ENCODE measurements around the gene OR2J2.
"Not testable (repeated sequence)": the region's sequence is repeated elsewhere in the genome, so short reads cannot be mapped to it uniquely, and the experiment has no call there.

The OR2J2 gene

GRCh38 chr6:29170607-29171006, at the start of gene OR2J2:
Gene OR2J2, plus strand, starts transcription at chr6:29170907. Its CDS starts 2,729 bp downstream, at chr6:29173636.
- H3K9ac ChIP-seq (ENCODE audit: low read depth, low read length); H3K27me3 ChIP-seq (ENCODE audit: insufficient read depth, low read length); H3K9me3 ChIP-seq (ENCODE audit: insufficient read depth, low read depth, low read length); H3K4me1 ChIP-seq (ENCODE audit: insufficient read depth, low read length); H3K27ac ChIP-seq (ENCODE audit: low read length); H3K36me3 ChIP-seq (ENCODE audit: insufficient read depth, low read depth, low read length); H3K4me3 ChIP-seq (ENCODE audit: low read length): not testable (repeated sequence)

- Histone ChIP-seq H3K4me3 (ENCODE audit: low read length) (no peak overlapping the region), H3K36me3 (ENCODE audit: insufficient read depth, low read depth, low read length) (no peaks in the 10 kb centered on the region), H3K4me1 (ENCODE audit: insufficient read depth, low read length) (no peaks in the 10 kb centered on the region), H3K27me3 (ENCODE audit: insufficient read depth, low read length) (no peaks in the 10 kb centered on the region), H3K9ac (ENCODE audit: low read depth, low read length) (no peak overlapping the region), H3K9me3 (ENCODE audit: insufficient read depth, low read depth, low read length) (no peaks in the 10 kb centered on the region), H3K27ac (ENCODE audit: low read length) (no peak overlapping the region)
Observed at GRCh38 chr6:29129326-29130012, 41.2 kb upstream of the OR2J2 start.

- no peaks in the 10 kb centered on the region for H3K36me3 ChIP-seq (ENCODE audit: insufficient read depth, low read depth, low read length)
- H3K4me1 ChIP-seq (ENCODE audit: insufficient read depth, low read length) = no peaks in the 10 kb centered on the region
- H3K27me3 ChIP-seq (ENCODE audit: insufficient read depth, low read length) = no peaks in the 10 kb centered on the region
- H3K9me3 ChIP-seq (ENCODE audit: insufficient read depth, low read depth, low read length) = no peaks in the 10 kb centered on the region
- H3K27ac ChIP-seq (ENCODE audit: low read length) = no peak overlapping the region
- H3K4me3 ChIP-seq (ENCODE audit: low read length) = no peak overlapping the region
- H3K9ac ChIP-seq (ENCODE audit: low read depth, low read length) = no peak overlapping the region
Observed at GRCh38 chr6:29130644-29131043, 40.1 kb upstream of the OR2J2 start.

- Histone ChIP-seq H3K27ac (ENCODE audit: low read length) (no peak overlapping the region), H3K9ac (ENCODE audit: low read depth, low read length) (no peak overlapping the region), H3K4me3 (ENCODE audit: low read length) (no peak overlapping the region), H3K36me3 (ENCODE audit: insufficient read depth, low read depth, low read length) (no peaks in the 10 kb centered on the region), H3K9me3 (ENCODE audit: insufficient read depth, low read depth, low read length) (no peaks in the 10 kb centered on the region), H3K27me3 (ENCODE audit: insufficient read depth, low read length) (no peaks in the 10 kb centered on the region), H3K4me1 (ENCODE audit: insufficient read depth, low read length) (no peaks in the 10 kb centered on the region)
Observed at GRCh38 chr6:29131691-29132090, 39.0 kb upstream of the OR2J2 start.

- Histone ChIP-seq H3K36me3 (ENCODE audit: insufficient read depth, low read depth, low read length) (no peaks in the 10 kb centered on the region), H3K27ac (ENCODE audit: low read length) (no peak overlapping the region), H3K27me3 (ENCODE audit: insufficient read depth, low read length) (no peaks in the 10 kb centered on the region), H3K9me3 (ENCODE audit: insufficient read depth, low read depth, low read length) (peaks cover 6% of the 10 kb centered on the region), H3K9ac (ENCODE audit: low read depth, low read length) (no peak overlapping the region), H3K4me1 (ENCODE audit: insufficient read depth, low read length) (no peaks in the 10 kb centered on the region), H3K4me3 (ENCODE audit: low read length) (no peak overlapping the region)
Observed at GRCh38 chr6:29137724-29138123, 33.0 kb upstream of the OR2J2 start.

GRCh38 chr6:29141606-29142005, 29.1 kb upstream of the OR2J2 start:
- Histone ChIP-seq H3K27ac (ENCODE audit: low read length) (no peak overlapping the region), H3K36me3 (ENCODE audit: insufficient read depth, low read depth, low read length) (no peaks in the 10 kb centered on the region), H3K4me1 (ENCODE audit: insufficient read depth, low read length) (no peaks in the 10 kb centered on the region), H3K27me3 (ENCODE audit: insufficient read depth, low read length) (no peaks in the 10 kb centered on the region), H3K9ac (ENCODE audit: low read depth, low read length) (no peak overlapping the region), H3K9me3 (ENCODE audit: insufficient read depth, low read depth, low read length) (peaks cover 22% of the 10 kb centered on the region), H3K4me3 (ENCODE audit: low read length) (no peak overlapping the region)

GRCh38 chr6:29142309-29142708, 28.4 kb upstream of the OR2J2 start:
- H3K36me3 ChIP-seq (ENCODE audit: insufficient read depth, low read depth, low read length) = no peaks in the 10 kb centered on the region
- no peak overlapping the region for H3K4me3 ChIP-seq (ENCODE audit: low read length)

GRCh38 chr6:29146179-29146578, 24.5 kb upstream of the OR2J2 start:
- peaks cover 22% of the 10 kb centered on the region for H3K9me3 ChIP-seq (ENCODE audit: insufficient read depth, low read depth, low read length)
- H3K27ac ChIP-seq (ENCODE audit: low read length) = no peak overlapping the region
- H3K4me3 ChIP-seq (ENCODE audit: low read length) = no peak overlapping the region
- no peaks in the 10 kb centered on the region for H3K27me3 ChIP-seq (ENCODE audit: insufficient read depth, low read length)
- H3K4me1 ChIP-seq (ENCODE audit: insufficient read depth, low read length) = no peaks in the 10 kb centered on the region
- no peaks in the 10 kb centered on the region for H3K36me3 ChIP-seq (ENCODE audit: insufficient read depth, low read depth, low read length)
- H3K9ac ChIP-seq (ENCODE audit: low read depth, low read length) = no peak overlapping the region

More at GRCh38 chr6:29142309-29142708, 28.4 kb upstream of the OR2J2 start:
- Histone ChIP-seq H3K9ac (ENCODE audit: low read depth, low read length) (no peak overlapping the region), H3K27me3 (ENCODE audit: insufficient read depth, low read length) (no peaks in the 10 kb centered on the region), H3K27ac (ENCODE audit: low read length) (no peak overlapping the region), H3K4me1 (ENCODE audit: insufficient read depth, low read length) (no peaks in the 10 kb centered on the region), H3K9me3 (ENCODE audit: insufficient read depth, low read depth, low read length) (peaks cover 22% of the 10 kb centered on the region)

- Histone ChIP-seq H3K4me3 (ENCODE audit: low read length) (no peak overlapping the region), H3K9me3 (ENCODE audit: insufficient read depth, low read depth, low read length) (peaks cover 22% of the 10 kb centered on the region), H3K9ac (ENCODE audit: low read depth, low read length) (no peak overlapping the region), H3K27me3 (ENCODE audit: insufficient read depth, low read length) (no peaks in the 10 kb centered on the region), H3K4me1 (ENCODE audit: insufficient read depth, low read length) (no peaks in the 10 kb centered on the region), H3K27ac (ENCODE audit: low read length) (no peak overlapping the region), H3K36me3 (ENCODE audit: insufficient read depth, low read depth, low read length) (no peaks in the 10 kb centered on the region)
Observed at GRCh38 chr6:29147074-29147473, 23.6 kb upstream of the OR2J2 start.

GRCh38 chr6:29149444-29149843, 21.3 kb upstream of the OR2J2 start:
- H3K4me1 ChIP-seq (ENCODE audit: insufficient read depth, low read length); H3K27ac ChIP-seq (ENCODE audit: low read length); H3K9ac ChIP-seq (ENCODE audit: low read depth, low read length); H3K4me3 ChIP-seq (ENCODE audit: low read length); H3K27me3 ChIP-seq (ENCODE audit: insufficient read depth, low read length); H3K36me3 ChIP-seq (ENCODE audit: insufficient read depth, low read depth, low read length); H3K9me3 ChIP-seq (ENCODE audit: insufficient read depth, low read depth, low read length): not testable (repeated sequence)

- Histone ChIP-seq H3K36me3 (ENCODE audit: insufficient read depth, low read depth, low read length) (no peaks in the 10 kb centered on the region), H3K4me1 (ENCODE audit: insufficient read depth, low read length) (no peaks in the 10 kb centered on the region), H3K27me3 (ENCODE audit: insufficient read depth, low read length) (no peaks in the 10 kb centered on the region), H3K4me3 (ENCODE audit: low read length) (no peak overlapping the region), H3K9me3 (ENCODE audit: insufficient read depth, low read depth, low read length) (no peaks in the 10 kb centered on the region), H3K27ac (ENCODE audit: low read length) (no peak overlapping the region), H3K9ac (ENCODE audit: low read depth, low read length) (no peak overlapping the region)
Observed at GRCh38 chr6:29153083-29153482, 17.6 kb upstream of the OR2J2 start.

- H3K9ac ChIP-seq (ENCODE audit: low read depth, low read length); H3K27me3 ChIP-seq (ENCODE audit: insufficient read depth, low read length); H3K36me3 ChIP-seq (ENCODE audit: insufficient read depth, low read depth, low read length); H3K4me1 ChIP-seq (ENCODE audit: insufficient read depth, low read length); H3K27ac ChIP-seq (ENCODE audit: low read length); H3K4me3 ChIP-seq (ENCODE audit: low read length); H3K9me3 ChIP-seq (ENCODE audit: insufficient read depth, low read depth, low read length): not testable (repeated sequence)
Observed at GRCh38 chr6:29155182-29155581, 15.5 kb upstream of the OR2J2 start.
